ENCODE data around the gene GCC2. TPM values are rescaled to one million over a fixed set of nuclear protein-coding genes. Genes with fewer than 3 reads are reported as not detected.
"Not testable (repeated sequence)": the region's sequence is repeated elsewhere in the genome, so short reads cannot be mapped to it uniquely, and the experiment has no call there.

GCC2 gene
- total RNA-seq, 2 donors from 2014 or later = 12.8 to 16.1 TPM

GRCh38 chr2:108548208-108549003 is 99.4 kb downstream of the GCC2 start:
- no peak for TF ChIP-seq CTCF (IDR thresholded peaks at IDR 0.05)
- H3K9me3 ChIP-seq = no peaks in the 10 kb centered on the region
- no peak overlapping the region for H3K27ac ChIP-seq
- no peak overlapping the region for H3K4me3 ChIP-seq
- H3K4me1 ChIP-seq = peaks cover 0 to 10% of the 10 kb centered on the region in 2 donors
- no peak for DNase-seq (ENCODE audit: low spot score)
- H3K27me3 ChIP-seq = no peaks in the 10 kb centered on the region
- no peaks in the 10 kb centered on the region for H3K36me3 ChIP-seq

GRCh38 chr2:108552566-108552965 is 103.6 kb downstream of the GCC2 start:
- no peaks in the 10 kb centered on the region for H3K36me3 ChIP-seq
- peaks cover 0 to 39% of the 10 kb centered on the region in 2 donors for H3K4me1 ChIP-seq
- peak overlapping the region; percentile 67 to 75 for H3K27ac ChIP-seq
- H3K27me3 ChIP-seq = no peaks in the 10 kb centered on the region
- H3K9me3 ChIP-seq = no peaks in the 10 kb centered on the region
- DNase-seq (ENCODE audit: low spot score) = no peak
- H3K4me3 ChIP-seq = no peak overlapping the region
- TF ChIP-seq CTCF (IDR thresholded peaks at IDR 0.05) = no peak

- TF ChIP-seq CTCF (IDR thresholded peaks at IDR 0.05) = no peak
- peaks cover 0 to 41% of the 10 kb centered on the region in 2 donors for H3K4me1 ChIP-seq
- H3K36me3 ChIP-seq = no peaks in the 10 kb centered on the region
- DNase-seq (ENCODE audit: low spot score) = no peak
- no peaks in the 10 kb centered on the region for H3K9me3 ChIP-seq
- no peak overlapping the region for H3K4me3 ChIP-seq
- no peaks in the 10 kb centered on the region for H3K27me3 ChIP-seq
- H3K27ac ChIP-seq = peak overlapping the region; percentile 67 to 75
Measured at GRCh38 chr2:108553209-108553919, 104.4 kb downstream of the GCC2 start.

- TF ChIP-seq CTCF (IDR thresholded peaks at IDR 0.05) = no peak
- H3K27me3 ChIP-seq = no peaks in the 10 kb centered on the region
- peak overlapping the region; percentile 67 to 75 for H3K27ac ChIP-seq
- H3K4me3 ChIP-seq = no peak overlapping the region
- H3K4me1 ChIP-seq = peaks cover 0 to 43% of the 10 kb centered on the region in 2 donors
- no peak for DNase-seq (ENCODE audit: low spot score)
- no peaks in the 10 kb centered on the region for H3K36me3 ChIP-seq
- no peaks in the 10 kb centered on the region for H3K9me3 ChIP-seq
Measured at GRCh38 chr2:108554528-108554927, 105.5 kb downstream of the GCC2 start.

- DNase-seq (ENCODE audit: low spot score) = no peak
- TF ChIP-seq CTCF (IDR thresholded peaks at IDR 0.05) = no peak
- Histone ChIP-seq H3K27me3 (no peaks in the 10 kb centered on the region), H3K4me1 (peaks cover 0 to 52% of the 10 kb centered on the region in 2 donors), H3K9me3 (no peaks in the 10 kb centered on the region), H3K27ac (peak overlapping the region; percentile 67 to 75), H3K36me3 (no peaks in the 10 kb centered on the region), H3K4me3 (no peak overlapping the region)
Measured at GRCh38 chr2:108555572-108555971, 106.6 kb downstream of the GCC2 start.

- not testable (repeated sequence) for H3K36me3 ChIP-seq; H3K9me3 ChIP-seq; H3K27me3 ChIP-seq; DNase-seq (ENCODE audit: low spot score); H3K4me3 ChIP-seq
- peaks cover 0 to 56% of the 10 kb centered on the region in 2 donors for H3K4me1 ChIP-seq
- H3K27ac ChIP-seq = peak overlapping the region; percentile 35 to 71
Measured at GRCh38 chr2:108556581-108556980, 107.6 kb downstream of the GCC2 start.
